ENCODE data around the gene SLC24A3.

SLC24A3 gene

DNA sequence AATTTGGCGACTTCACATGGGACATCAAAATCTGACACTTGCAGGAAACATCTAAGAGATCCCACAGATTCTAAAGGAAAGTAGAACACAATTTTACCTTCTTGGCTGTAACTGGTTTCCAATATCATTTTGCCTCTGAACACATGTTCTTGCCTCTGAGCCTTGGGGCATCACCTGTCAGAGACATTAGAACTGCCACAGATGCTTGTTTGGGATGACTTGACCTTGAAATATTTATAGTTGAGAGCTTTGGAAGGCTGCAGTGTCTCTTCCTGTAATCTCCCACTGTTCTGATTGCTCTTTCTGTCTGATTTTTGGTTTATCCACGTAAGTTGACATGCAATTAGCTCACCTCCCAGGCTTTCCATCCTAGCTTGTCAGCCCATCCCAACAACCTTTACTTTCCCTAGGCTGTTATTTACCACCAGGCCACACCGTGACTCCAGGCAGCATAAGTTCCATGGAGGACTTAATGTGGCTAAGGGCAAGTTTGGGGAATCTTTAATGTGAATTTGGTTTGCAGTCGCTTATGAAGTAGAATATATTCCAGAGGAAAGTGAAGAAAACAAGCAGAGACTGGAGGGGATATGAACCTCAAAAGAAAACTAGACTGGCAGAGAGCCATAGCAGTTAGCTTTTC lies 289.2 kb downstream of the SLC24A3 start:
- Histone ChIP-seq H3K27ac (ENCODE audit: low read length) (no peak overlapping the region), H3K9ac (ENCODE audit: low read depth, low read length) (no peak overlapping the region), H3K4me1 (ENCODE audit: insufficient read depth, low read length) (no peaks in the 10 kb centered on the region), H3K9me3 (ENCODE audit: insufficient read depth, low read depth, low read length) (no peaks in the 10 kb centered on the region), H3K27me3 (ENCODE audit: insufficient read depth, low read length) (no peaks in the 10 kb centered on the region), H3K4me3 (ENCODE audit: low read length) (no peak overlapping the region), H3K36me3 (ENCODE audit: insufficient read depth, low read depth, low read length) (no peaks in the 10 kb centered on the region)

DNA sequence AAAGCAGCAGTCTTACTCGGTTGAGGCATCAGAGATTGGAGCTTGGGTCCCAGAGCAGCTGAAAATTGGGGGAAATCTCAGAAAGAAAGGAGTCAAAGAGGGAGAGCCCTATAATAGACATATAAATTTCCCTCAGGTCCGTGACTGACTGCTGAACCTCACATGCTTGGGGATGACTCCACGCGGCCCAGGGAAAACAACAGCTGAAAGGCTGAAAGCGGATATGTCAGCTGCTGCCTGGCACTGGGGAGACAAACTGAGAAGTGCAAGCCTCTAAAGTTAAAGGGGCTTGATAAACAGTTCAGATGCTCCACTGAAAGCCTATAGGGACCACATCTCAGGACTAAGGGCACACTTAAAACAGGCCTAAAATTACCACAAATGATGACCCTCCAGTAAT lies 289.7 kb downstream of the SLC24A3 start:
- H3K27me3 ChIP-seq (ENCODE audit: insufficient read depth, low read length) = no peaks in the 10 kb centered on the region
- H3K9ac ChIP-seq (ENCODE audit: low read depth, low read length) = no peak overlapping the region

GRCh38 chr20:19504251-19504650 lies 291.8 kb downstream of the SLC24A3 start:
- no peaks in the 10 kb centered on the region for H3K4me1 ChIP-seq (ENCODE audit: insufficient read depth, low read length)
- H3K36me3 ChIP-seq (ENCODE audit: insufficient read depth, low read depth, low read length) = no peaks in the 10 kb centered on the region
- H3K27ac ChIP-seq (ENCODE audit: low read length) = no peak overlapping the region
- H3K9ac ChIP-seq (ENCODE audit: low read depth, low read length) = no peak overlapping the region
- H3K4me3 ChIP-seq (ENCODE audit: low read length) = no peak overlapping the region
- no peaks in the 10 kb centered on the region for H3K27me3 ChIP-seq (ENCODE audit: insufficient read depth, low read length)
- H3K9me3 ChIP-seq (ENCODE audit: insufficient read depth, low read depth, low read length) = no peaks in the 10 kb centered on the region

More for the DNA sequence above, 289.7 kb downstream of the SLC24A3 start:
- Histone ChIP-seq H3K4me3 (ENCODE audit: low read length) (no peak overlapping the region), H3K9me3 (ENCODE audit: insufficient read depth, low read depth, low read length) (no peaks in the 10 kb centered on the region), H3K27ac (ENCODE audit: low read length) (no peak overlapping the region), H3K36me3 (ENCODE audit: insufficient read depth, low read depth, low read length) (no peaks in the 10 kb centered on the region), H3K4me1 (ENCODE audit: insufficient read depth, low read length) (no peaks in the 10 kb centered on the region)

GRCh38 chr20:19506021-19506420 lies 293.6 kb downstream of the SLC24A3 start:
- H3K9ac ChIP-seq (ENCODE audit: low read depth, low read length) = no peak overlapping the region
- H3K4me3 ChIP-seq (ENCODE audit: low read length) = no peak overlapping the region
- H3K27me3 ChIP-seq (ENCODE audit: insufficient read depth, low read length) = no peaks in the 10 kb centered on the region
- H3K9me3 ChIP-seq (ENCODE audit: insufficient read depth, low read depth, low read length) = no peaks in the 10 kb centered on the region
- H3K4me1 ChIP-seq (ENCODE audit: insufficient read depth, low read length) = no peaks in the 10 kb centered on the region
- H3K36me3 ChIP-seq (ENCODE audit: insufficient read depth, low read depth, low read length) = no peaks in the 10 kb centered on the region
- no peak overlapping the region for H3K27ac ChIP-seq (ENCODE audit: low read length)

DNA sequence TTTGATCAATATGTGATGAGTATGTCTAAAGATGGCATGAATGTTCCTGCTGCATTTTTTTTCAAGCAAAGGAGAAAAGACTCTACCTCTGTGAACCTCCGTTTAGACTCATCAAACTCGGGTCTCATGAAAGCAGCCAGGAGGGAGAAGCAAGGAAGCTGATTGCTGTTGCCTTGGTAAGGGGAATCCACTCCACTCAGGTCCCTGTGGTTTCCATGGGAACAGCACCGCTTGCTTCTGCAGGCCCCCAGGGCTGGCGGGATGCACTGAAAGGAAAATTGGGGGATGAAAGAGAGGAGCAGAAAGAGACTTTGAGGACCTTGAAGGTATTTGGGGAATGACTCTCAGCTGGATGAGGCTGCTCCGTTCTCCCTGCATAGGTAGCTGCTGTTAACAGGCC lies 296.0 kb downstream of the SLC24A3 start:
- H3K27ac ChIP-seq (ENCODE audit: low read length) = no peak overlapping the region
- no peak overlapping the region for H3K9ac ChIP-seq (ENCODE audit: low read depth, low read length)
- no peaks in the 10 kb centered on the region for H3K36me3 ChIP-seq (ENCODE audit: insufficient read depth, low read depth, low read length)
- no peaks in the 10 kb centered on the region for H3K27me3 ChIP-seq (ENCODE audit: insufficient read depth, low read length)
- H3K4me3 ChIP-seq (ENCODE audit: low read length) = no peak overlapping the region
- no peaks in the 10 kb centered on the region for H3K4me1 ChIP-seq (ENCODE audit: insufficient read depth, low read length)
- no peaks in the 10 kb centered on the region for H3K9me3 ChIP-seq (ENCODE audit: insufficient read depth, low read depth, low read length)

DNA sequence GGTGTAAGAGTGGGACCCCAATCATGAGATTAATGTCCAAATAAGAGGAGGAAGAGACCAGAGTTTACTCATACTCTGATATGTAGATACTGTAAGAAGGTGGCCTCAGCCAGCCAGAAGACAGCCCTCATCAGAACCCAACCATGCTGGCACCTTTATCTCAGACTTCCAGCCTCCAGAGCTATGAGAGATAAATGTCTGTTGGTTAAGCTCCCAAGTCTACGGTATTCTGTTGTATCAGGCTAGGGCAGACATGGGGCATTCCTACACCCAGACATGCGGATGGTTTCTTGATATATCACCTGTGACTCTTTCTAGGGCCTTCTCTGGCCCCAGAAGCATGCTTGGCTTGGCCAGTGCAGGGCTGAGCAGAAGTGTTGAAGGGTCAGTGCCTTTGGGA lies 298.2 kb downstream of the SLC24A3 start:
- H3K9ac ChIP-seq (ENCODE audit: low read depth, low read length) = no peak overlapping the region
- no peaks in the 10 kb centered on the region for H3K36me3 ChIP-seq (ENCODE audit: insufficient read depth, low read depth, low read length)
- H3K4me1 ChIP-seq (ENCODE audit: insufficient read depth, low read length) = no peaks in the 10 kb centered on the region
- no peaks in the 10 kb centered on the region for H3K27me3 ChIP-seq (ENCODE audit: insufficient read depth, low read length)
- no peaks in the 10 kb centered on the region for H3K9me3 ChIP-seq (ENCODE audit: insufficient read depth, low read depth, low read length)
- no peak overlapping the region for H3K4me3 ChIP-seq (ENCODE audit: low read length)
- H3K27ac ChIP-seq (ENCODE audit: low read length) = no peak overlapping the region

- Histone ChIP-seq H3K4me3 (ENCODE audit: low read length) (no peak overlapping the region), H3K4me1 (ENCODE audit: insufficient read depth, low read length) (no peaks in the 10 kb centered on the region), H3K27me3 (ENCODE audit: insufficient read depth, low read length) (no peaks in the 10 kb centered on the region), H3K27ac (ENCODE audit: low read length) (no peak overlapping the region), H3K9ac (ENCODE audit: low read depth, low read length) (no peak overlapping the region), H3K36me3 (ENCODE audit: insufficient read depth, low read depth, low read length) (no peaks in the 10 kb centered on the region), H3K9me3 (ENCODE audit: insufficient read depth, low read depth, low read length) (no peaks in the 10 kb centered on the region)
Measured at GRCh38 chr20:19511931-19512330, 299.5 kb downstream of the SLC24A3 start.

GRCh38 chr20:19512886-19513677 lies 300.6 kb downstream of the SLC24A3 start:
- Histone ChIP-seq H3K36me3 (ENCODE audit: insufficient read depth, low read depth, low read length) (no peaks in the 10 kb centered on the region), H3K4me1 (ENCODE audit: insufficient read depth, low read length) (no peaks in the 10 kb centered on the region)

GRCh38 chr20:19515074-19515473 lies 302.6 kb downstream of the SLC24A3 start:
- Histone ChIP-seq H3K27ac (ENCODE audit: low read length) (no peak overlapping the region), H3K27me3 (ENCODE audit: insufficient read depth, low read length) (no peaks in the 10 kb centered on the region), H3K9ac (ENCODE audit: low read depth, low read length) (no peak overlapping the region), H3K4me1 (ENCODE audit: insufficient read depth, low read length) (no peaks in the 10 kb centered on the region), H3K36me3 (ENCODE audit: insufficient read depth, low read depth, low read length) (no peaks in the 10 kb centered on the region), H3K9me3 (ENCODE audit: insufficient read depth, low read depth, low read length) (no peaks in the 10 kb centered on the region), H3K4me3 (ENCODE audit: low read length) (no peak overlapping the region)

More at GRCh38 chr20:19512886-19513677, 300.6 kb downstream of the SLC24A3 start:
- Histone ChIP-seq H3K9me3 (ENCODE audit: insufficient read depth, low read depth, low read length) (no peaks in the 10 kb centered on the region), H3K27ac (ENCODE audit: low read length) (no peak overlapping the region), H3K4me3 (ENCODE audit: low read length) (no peak overlapping the region), H3K27me3 (ENCODE audit: insufficient read depth, low read length) (no peaks in the 10 kb centered on the region), H3K9ac (ENCODE audit: low read depth, low read length) (no peak overlapping the region)

DNA sequence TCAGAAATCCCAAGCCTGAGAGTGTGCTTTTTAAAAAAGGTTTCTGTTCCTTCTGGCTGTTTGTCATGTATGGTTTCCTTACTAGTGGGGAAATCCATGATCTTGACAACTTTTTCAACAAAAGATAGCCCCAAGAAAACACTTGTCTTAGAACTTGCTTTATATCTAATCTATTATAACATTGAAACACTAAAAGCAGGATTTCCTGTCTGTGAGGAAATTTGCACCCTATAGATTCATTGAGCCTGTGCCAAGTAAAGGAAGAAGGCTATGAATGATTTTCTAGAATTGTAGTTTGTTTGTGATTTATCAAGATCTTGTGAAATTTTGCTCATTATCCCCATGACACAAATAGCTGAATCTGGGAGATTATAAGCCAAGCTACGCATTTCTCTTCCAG lies 307.0 kb downstream of the SLC24A3 start:
- H3K4me3 ChIP-seq (ENCODE audit: low read length) = no peak overlapping the region
- H3K36me3 ChIP-seq (ENCODE audit: insufficient read depth, low read depth, low read length) = no peaks in the 10 kb centered on the region
- H3K9ac ChIP-seq (ENCODE audit: low read depth, low read length) = no peak overlapping the region
- H3K27me3 ChIP-seq (ENCODE audit: insufficient read depth, low read length) = no peaks in the 10 kb centered on the region
- H3K27ac ChIP-seq (ENCODE audit: low read length) = no peak overlapping the region
- H3K9me3 ChIP-seq (ENCODE audit: insufficient read depth, low read depth, low read length) = no peaks in the 10 kb centered on the region
- no peaks in the 10 kb centered on the region for H3K4me1 ChIP-seq (ENCODE audit: insufficient read depth, low read length)

- Histone ChIP-seq H3K4me3 (ENCODE audit: low read length) (no peak overlapping the region), H3K9me3 (ENCODE audit: insufficient read depth, low read depth, low read length) (no peaks in the 10 kb centered on the region), H3K4me1 (ENCODE audit: insufficient read depth, low read length) (no peaks in the 10 kb centered on the region), H3K27me3 (ENCODE audit: insufficient read depth, low read length) (no peaks in the 10 kb centered on the region), H3K27ac (ENCODE audit: low read length) (no peak overlapping the region), H3K9ac (ENCODE audit: low read depth, low read length) (no peak overlapping the region), H3K36me3 (ENCODE audit: insufficient read depth, low read depth, low read length) (no peaks in the 10 kb centered on the region)
Measured at GRCh38 chr20:19520261-19520660, 307.8 kb downstream of the SLC24A3 start.

Measured in iPS-20b (cell line).